K562 (cell line): ENCODE measurements around the gene CD302. TPM values are rescaled to one million over a fixed set of nuclear protein-coding genes. Genes with fewer than 3 reads are reported as not detected.

Experiments
- ATAC-seq: fragments of 200-7000 bp; cut with Tn5 transposase; 3 replicates; pipeline ENCODE4 v1.9.1; 2020; ENCODE audit warnings: moderate library complexity
- BruUV-seq: library from RNA; stranded (reverse); fragments of 400-500 nt; replicated peaks from 2 replicates; lab custom pipeline; 2021; lab: Mats Ljungman, UMichigan
- CTCF ChIA-PET: fragments of 300-600 bp; formaldehyde crosslinking; extraction: SDS; loops from one replicate; lab custom pipeline; 2021; ENCODE audit warnings: low intra/inter-chr PET ratio; lab: Yijun Ruan, JAX
- POLR2A ChIA-PET: fragments of 300-600, 350-650 bp; sonication (Branson Sonifier 250); formaldehyde crosslinking; extraction: SDS; loops from one replicate; lab custom pipeline; 2021; ENCODE audit warnings: antibody characterized with exemption, inconsistent platforms; lab: Yijun Ruan, JAX
- DNase-seq, 4 experiments: peaks; one replicate each; pipeline versions ENCODE4 v3.0.0 to v3.0.0-alpha.2; 2011 to 2018; ENCODE audit warnings: low spot score in 3 of 4, mixed read lengths in 3 of 4; ENCODE audit errors: extremely low read depth in 1 of 4
- FAIRE-seq: peaks from 2 replicates; lab custom pipeline; 2011; peaks lifted over from hg19 to GRCh38; lab: Jason Lieb, UNC
- H2AFZ ChIP-seq: 2 replicates; pipeline ENCODE4 v1.6.0; 2011; ENCODE audit warnings: low read depth, low read length, control low read depth, inconsistent platforms
- H3K27ac ChIP-seq: fragments of 200-600 bp; 3 replicates; pipeline ENCODE4 v1.8.0; 2011; ENCODE audit warnings: low read depth, mild to moderate bottlenecking, control low read depth, inconsistent platforms, low read length, moderate library complexity, mixed read lengths; ENCODE audit errors: extremely low read depth
- H3K27me3 ChIP-seq, 2 experiments: fragments of 300-600 bp in 1 of 2; 2 replicates in 1 of 2; 3 replicates in 1 of 2; pipeline versions ENCODE4 v1.6.0 to v1.8.0; 2011; ENCODE audit warnings: inconsistent platforms in 2 of 2, low read length in 2 of 2, mild to moderate bottlenecking in 1 of 2, mixed read lengths in 1 of 2, moderate library complexity in 1 of 2; ENCODE audit not compliant: control insufficient read depth in 2 of 2, insufficient read depth in 2 of 2
- H3K36me3 ChIP-seq: fragments of 300-600 bp; 3 replicates; pipeline ENCODE4 v1.8.0; 2011; ENCODE audit warnings: mild to moderate bottlenecking, low read length, inconsistent platforms; ENCODE audit not compliant: control insufficient read depth, insufficient read depth
- H3K4me1 ChIP-seq, 2 experiments: fragments of 200-600 bp in 1 of 2; replicated peaks in 1 of 2; 2 replicates in 1 of 2; 3 replicates in 1 of 2; pipeline versions ENCODE4 v1.5.1 to v1.8.0; 2011; ENCODE audit warnings: inconsistent platforms in 2 of 2, low read length in 2 of 2, mild to moderate bottlenecking in 1 of 2, mixed read lengths in 1 of 2, moderate library complexity in 1 of 2; ENCODE audit not compliant: control insufficient read depth in 2 of 2, insufficient read depth in 2 of 2
- H3K4me2 ChIP-seq: 2 replicates; pipeline ENCODE4 v1.6.1; 2011; ENCODE audit warnings: low read length, control low read depth, inconsistent platforms, mixed read lengths; ENCODE audit not compliant: insufficient read depth
- H3K4me3 ChIP-seq: fragments of 200-600 bp; sonication (generic), shearing (Covaris generic); 2 replicates; pipeline ENCODE4 v1.5.1; 2016; ENCODE audit warnings: control low read depth, inconsistent platforms
- H3K79me2 ChIP-seq: fragments of 200-600 bp; 3 replicates; pipeline ENCODE4 v1.8.0; 2011; ENCODE audit warnings: low read length, inconsistent platforms; ENCODE audit not compliant: control insufficient read depth, insufficient read depth
- H3K9ac ChIP-seq, 2 experiments: 2 replicates each; pipeline versions ENCODE4 v1.6.0 to v1.6.1; 2011; ENCODE audit warnings: low read depth in 2 of 2, low read length in 2 of 2, control low read depth in 1 of 2, inconsistent platforms in 1 of 2, mild to moderate bottlenecking in 1 of 2, mixed read lengths in 1 of 2; ENCODE audit not compliant: insufficient read depth in 1 of 2
- H3K9me1 ChIP-seq: one replicate; pipeline ENCODE4 v1.6.0; 2011; ENCODE audit warnings: inconsistent platforms, mild to moderate bottlenecking, low read length, moderate library complexity; ENCODE audit not compliant: control insufficient read depth, insufficient read depth
- H3K9me3 ChIP-seq: replicated peaks from 2 replicates; pipeline ENCODE4 v1.5.1; 2011; ENCODE audit warnings: low read depth, low read length, inconsistent platforms; ENCODE audit not compliant: control insufficient read depth, insufficient read depth
- H4K20me1 ChIP-seq: replicated peaks from 2 replicates; pipeline ENCODE4 v1.6.1; 2011; ENCODE audit warnings: low read length, inconsistent platforms, mixed read lengths; ENCODE audit not compliant: control insufficient read depth, insufficient read depth
- LARP7 ChIP-seq: fragments of 450-650 bp; IDR thresholded peaks from 2 replicates; pipeline ENCODE4 v1.6.1; 2016
- SRF ChIP-seq, 2 experiments: fragments of 250-450, 450-650 bp in 1 of 2; sonication (Bioruptor Pico) in 1 of 2; sonication (generic) in 1 of 2; formaldehyde crosslinking; IDR thresholded peaks; 2 replicates each; pipeline versions ENCODE4 v1.5.0 to v1.5.1; 2020 to 2022; ENCODE audit warnings: mild to moderate bottlenecking in 1 of 2, missing genetic modification reagents in 1 of 2
- ZNF431 ChIP-seq: sonication (generic); formaldehyde crosslinking; IDR thresholded peaks from 2 replicates; pipeline ENCODE4 v1.8.0; 2022; ENCODE audit warnings: mild to moderate bottlenecking, missing genetic modification reagents
- ZNF766 ChIP-seq: fragments of 200-800 bp; sonication (Bioruptor generic); conservative IDR thresholded peaks from 2 replicates; pipeline ENCODE4 v1.6.1; 2016; ENCODE audit warnings: missing genetic modification characterization, missing compliant biosample characterization
- WGBS: fragments of 100-300 bp; shearing (Covaris generic); methylation state at CpG from one replicate; pipeline ENCODE4 v1.1.6; 2016; ENCODE audit warnings: low coverage, mixed read lengths; ENCODE audit not compliant: insufficient coverage; ENCODE audit errors: missing lambda C conversion rate; 5-methylcytosine and 5-hydroxymethylcytosine counted together
- in situ Hi-C: fragments of 300-500 bp; cut with MboI; formaldehyde crosslinking; loops from 4 replicates; pipeline ENCODE4 v1.15.0; 2018; ENCODE audit warnings: inconsistent platforms, mixed read lengths
- intact Hi-C: fragments of 100-400 bp; cut with micrococcal nuclease; formaldehyde crosslinking; loops from 2 replicates; pipeline ENCODE4 v1.14.2; 2022
- polyA plus RNA-seq, 8 experiments: library from polyadenylated mRNA; depleted of rRNA in 4 of 8; stranded (reverse) in 5 of 8; unstranded in 3 of 8; fragments of >200 nt; fragmentation: Nextera tagmentation in 2 of 8; fragmentation: Illumina TruSeq in 1 of 8; extraction: Ambion mirVana in 2 of 8; extraction: Trizol in 1 of 8; gene quantifications; 2 replicates each; pipeline versions ENCODE4 v1.2.1 to v1.2.3, GENCODE V29; 2011 to 2014; ENCODE audit warnings: inconsistent platforms in 1 of 8, missing spikeins in 1 of 8
- total RNA-seq, 7 experiments: library from RNA; depleted of rRNA in 6 of 7; stranded (reverse); fragments of >200 nt in 6 of 7; fragmentation: Illumina TruSeq in 2 of 7; extraction: Trizol in 2 of 7; gene quantifications; 2 replicates each; pipeline versions ENCODE4 v1.2.1 to v1.2.3, GENCODE V29; 2011 to 2021; ENCODE audit warnings: low replicate concordance in 1 of 7
- TF ChIP-seq, protein P1 (sequence below), 2 experiments: fragments of 450-650 bp in 1 of 2; sonication (generic) in 1 of 2; formaldehyde crosslinking in 1 of 2; IDR thresholded peaks in 1 of 2; conservative IDR thresholded peaks in 1 of 2; 2 replicates each; pipeline versions ENCODE4 v1.6.1 to v1.8.1; 2016 to 2023; ENCODE audit warnings: mild to moderate bottlenecking in 2 of 2, moderate library complexity in 2 of 2, inconsistent platforms in 1 of 2, missing genetic modification reagents in 1 of 2

The CD302 gene
- total and polyA plus RNA-seq, 9 of the 15 experiments (the other 6 are each of a cell fraction or from before 2014, with no cell fraction given), result 0.03 to 0.07 (median 0.04) TPM; not detected in 5

DNA sequence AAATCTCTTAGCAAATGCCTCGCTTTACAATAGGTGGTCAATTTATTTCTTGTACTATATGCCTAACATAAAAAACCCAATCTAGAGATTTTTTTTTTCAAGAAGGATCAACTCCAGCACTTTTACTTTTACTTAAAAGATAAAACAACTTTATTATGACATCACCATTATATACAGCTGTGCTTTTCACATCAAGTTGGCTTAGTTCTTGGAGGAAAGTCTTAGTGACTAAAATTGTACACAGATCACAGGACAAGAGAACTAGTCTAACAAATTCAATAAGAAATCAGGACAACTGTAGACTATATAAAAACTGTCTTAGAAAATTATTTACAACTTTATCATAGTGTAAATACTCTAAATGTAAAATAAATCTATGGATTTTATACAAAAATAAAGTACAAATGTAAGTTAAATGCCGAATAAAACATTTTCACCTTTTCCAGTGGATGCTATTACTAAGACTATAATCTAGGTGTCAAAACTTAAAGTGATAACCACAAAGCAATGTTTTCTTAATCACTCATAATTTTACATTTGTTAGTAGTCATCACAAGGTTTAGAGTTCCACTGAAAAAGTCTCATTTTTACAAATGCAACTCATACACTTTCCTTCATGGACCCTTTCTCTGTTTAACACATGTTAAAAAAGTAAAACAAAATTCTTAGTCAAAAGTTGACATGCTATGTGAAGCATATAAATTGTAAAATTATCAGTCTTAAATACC is 5.4 kb upstream of the CD302 start:
- BruUV-seq, result no TSS peak
- in situ Hi-C loops, result loop anchor here (25.0 kb wide), 1 partner anchor 891 kb away; no protein-coding TSS in a partner anchor
- H2AFZ ChIP-seq, result no peak overlapping the region
- H3K36me3 ChIP-seq, result no peaks in the 10 kb centered on the region
- H3K9ac ChIP-seq, result no peak overlapping the region
- H3K79me2 ChIP-seq, result no peaks in the 10 kb centered on the region
- CTCF ChIA-PET, result no interaction called here
- intact Hi-C loops, result no loop called here
- TF ChIP-seq ZNF431 (CRISPR knock-in tag), result no peak
- no peak for TF ChIP-seq LARP7
- TF ChIP-seq SRF (CRISPR knock-in tag; IDR thresholded peaks at IDR 0.05), result no peak
- TF ChIP-seq, protein P1, sequence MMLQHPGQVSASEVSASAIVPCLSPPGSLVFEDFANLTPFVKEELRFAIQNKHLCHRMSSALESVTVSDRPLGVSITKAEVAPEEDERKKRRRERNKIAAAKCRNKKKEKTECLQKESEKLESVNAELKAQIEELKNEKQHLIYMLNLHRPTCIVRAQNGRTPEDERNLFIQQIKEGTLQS (IDR thresholded peaks at IDR 0.05), result 0 out of 2 replicates have a peak, but pooled peaks have one; percentile 17
- TF ChIP-seq, protein P1 (CRISPR knock-in tag; conservative IDR thresholded peaks at IDR 0.05), result no peak
- TF ChIP-seq ZNF766 (CRISPR knock-in tag), result no peak
- H3K4me1 ChIP-seq, result no peaks in the 10 kb centered on the region
- no peaks in the 10 kb centered on the region for H3K9me3 ChIP-seq
- H3K9me1 ChIP-seq, result peaks cover 2% of the 10 kb centered on the region
- FAIRE-seq, result no peak
- WGBS, result 2% methylated on average over 2 of the region's 2 CpGs
- no peak for DNase-seq
- POLR2A ChIA-PET, result interaction anchor here (1.0 kb wide), 1 partner anchor 29 kb away, joined by 4 read pairs; no protein-coding TSS in a partner anchor
- H3K4me3 ChIP-seq, result no peak overlapping the region
- H4K20me1 ChIP-seq, result no peaks in the 10 kb centered on the region
- no peak overlapping the region for H3K27ac ChIP-seq
- H3K4me2 ChIP-seq, result no peak overlapping the region
- no peak for ATAC-seq
- H3K27me3 ChIP-seq, result peaks cover 12 to 14% of the 10 kb centered on the region in 2 experiments; a peak in 4 of 5 replicates
